A673 (cell line): ENCODE measurements around the gene SWI5. TPM values are rescaled to one million over a fixed set of nuclear protein-coding genes. Genes with fewer than 3 reads are reported as not detected.

ENCODE experiments used
- BruUV-seq: library from RNA; stranded (reverse); fragments of 400-500 nt; replicated peaks from 2 replicates; lab custom pipeline; 2021; lab: Mats Ljungman, UMichigan
- CTCF ChIA-PET: fragments of 300-600 bp; sonication (Branson Sonifier 250); formaldehyde crosslinking; loops from one replicate; lab custom pipeline; 2022; ENCODE audit warnings: antibody characterized with exemption; lab: Charles Lee
- POLR2A ChIA-PET: fragments of 300-600 bp; sonication (Branson Sonifier 250); formaldehyde crosslinking; loops from one replicate; lab custom pipeline; 2022; ENCODE audit warnings: antibody characterized with exemption; ENCODE audit not compliant: low non-redundant PET; lab: Charles Lee
- DNase-seq: peaks from one replicate; pipeline ENCODE4 v3.0.0-alpha.2; 2015; ENCODE audit warnings: low spot score
- H3K27ac ChIP-seq: fragments of 200-600 bp; sonication (generic); 2 replicates; pipeline ENCODE4 v1.5.1; 2016; ENCODE audit warnings: mixed run types, low read depth, mild to moderate bottlenecking, mixed read lengths, antibody characterized with exemption, low read length; ENCODE audit not compliant: poor library complexity, severe bottlenecking
- H3K27me3 ChIP-seq: fragments of 200-600 bp; sonication (generic); replicated peaks from 2 replicates; pipeline ENCODE4 v1.6.1; 2017; ENCODE audit warnings: mixed run types, low read depth, mild to moderate bottlenecking, mixed read lengths, antibody characterized with exemption, low read length; ENCODE audit not compliant: insufficient read depth, poor library complexity
- H3K36me3 ChIP-seq: fragments of 200-600 bp; sonication (generic); 2 replicates; pipeline ENCODE4 v1.6.1; 2016; ENCODE audit warnings: mixed run types, mild to moderate bottlenecking, mixed read lengths, antibody characterized with exemption, low read length; ENCODE audit not compliant: insufficient read depth, poor library complexity, severe bottlenecking
- H3K4me1 ChIP-seq: fragments of 200-600 bp; sonication (generic); 2 replicates; pipeline ENCODE4 v1.6.1; 2017; ENCODE audit warnings: mixed run types, mild to moderate bottlenecking, mixed read lengths, antibody characterized with exemption, low read length; ENCODE audit not compliant: insufficient read depth, poor library complexity, severe bottlenecking
- H3K4me3 ChIP-seq: fragments of 200-600 bp; sonication (generic); 2 replicates; pipeline ENCODE4 v1.5.1; 2016; ENCODE audit warnings: low read depth, mixed run types, mild to moderate bottlenecking, mixed read lengths, low read length; ENCODE audit not compliant: poor library complexity, severe bottlenecking
- H3K9me3 ChIP-seq: fragments of 200-600 bp; sonication (generic); 2 replicates; pipeline ENCODE4 v1.6.1; 2016; ENCODE audit warnings: mixed run types, low read depth, mild to moderate bottlenecking, mixed read lengths, antibody characterized with exemption, low read length; ENCODE audit not compliant: poor library complexity, severe bottlenecking
- CTCF ChIP-seq: fragments of 300-800, 200-600 bp; sonication (generic); conservative IDR thresholded peaks from 2 replicates; pipeline ENCODE4 v1.5.1; 2017; ENCODE audit warnings: low read depth, mild to moderate bottlenecking, antibody characterized with exemption, low read length, moderate library complexity, mixed read lengths
- EZH2 ChIP-seq: fragments of 200-600 bp; sonication (generic); IDR thresholded peaks from 2 replicates; pipeline ENCODE4 v1.6.1; 2017; ENCODE audit warnings: borderline replicate concordance, low read depth, mild to moderate bottlenecking, mixed read lengths, antibody characterized with exemption, low read length; ENCODE audit not compliant: poor library complexity, severe bottlenecking
- intact Hi-C: fragments of 100-400 bp; cut with micrococcal nuclease; formaldehyde crosslinking; loops from one replicate; pipeline ENCODE4 v1.10.0; 2022; ENCODE audit not compliant: unreplicated experiment
- total RNA-seq: library from RNA; stranded (reverse); gene quantifications from 2 replicates; pipeline ENCODE4 v1.2.3, GENCODE V29; 2021

The SWI5 gene
- total RNA-seq, 1 experiment from 2014 or later, result 19.0 TPM

GRCh38 chr9:128246471-128246870, 29.6 kb upstream of the SWI5 start:
- H3K4me3 ChIP-seq, result no peak overlapping the region
- TF ChIP-seq EZH2, result no peak
- TF ChIP-seq CTCF, result no peak
- no TSS peak for BruUV-seq
- H3K9me3 ChIP-seq, result no peaks in the 10 kb centered on the region
- DNase-seq, result no peak
- intact Hi-C loops, result no loop called here
- no peaks in the 10 kb centered on the region for H3K27me3 ChIP-seq
- no peak overlapping the region for H3K27ac ChIP-seq
- ChIA-PET POLR2A (no interaction called here), CTCF (interaction anchor here (0.7 to 0.8 kb wide), 2 partner anchors 174 kb away, joined by 3 to 4 read pairs; partner anchors contain the start of gene CERCAM)
- H3K4me1 ChIP-seq, result peaks cover 11% of the 10 kb centered on the region
- H3K36me3 ChIP-seq, result no peaks in the 10 kb centered on the region

GRCh38 chr9:128247226-128247803, 28.8 kb upstream of the SWI5 start:
- TF ChIP-seq EZH2 (no peak), CTCF (no peak)
- no TSS peak for BruUV-seq
- ChIA-PET CTCF (interaction anchor here (0.7 kb wide), 1 partner anchor 174 kb away, joined by 3 read pairs; the partner anchor contains the start of gene CERCAM), POLR2A (no interaction called here)
- no peaks in the 10 kb centered on the region for H3K9me3 ChIP-seq
- H3K36me3 ChIP-seq, result no peaks in the 10 kb centered on the region
- H3K4me3 ChIP-seq, result no peak overlapping the region
- intact Hi-C loops, result no loop called here
- no peaks in the 10 kb centered on the region for H3K27me3 ChIP-seq
- DNase-seq, result no peak
- H3K4me1 ChIP-seq, result peaks cover 13% of the 10 kb centered on the region
- H3K27ac ChIP-seq, result no peak overlapping the region

- intact Hi-C loops, result no loop called here
- TF ChIP-seq CTCF, result no peak
- Histone ChIP-seq H3K27me3 (no peaks in the 10 kb centered on the region), H3K27ac (no peak overlapping the region), H3K4me1 (peaks cover 13% of the 10 kb centered on the region), H3K9me3 (no peaks in the 10 kb centered on the region), H3K36me3 (no peaks in the 10 kb centered on the region), H3K4me3 (no peak overlapping the region)
- POLR2A ChIA-PET, result no interaction called here
- no TSS peak for BruUV-seq
- no peak for DNase-seq
- CTCF ChIA-PET, result interaction anchor here (0.7 kb wide), 1 partner anchor 862 kb away, joined by 4 read pairs; no protein-coding TSS in a partner anchor
Measured at GRCh38 chr9:128249558-128249907, 26.5 kb upstream of the SWI5 start.
